SK-N-SH treated with all-trans-retinoic acid at 6 μM for 48 hours (cell line): ENCODE measurements around the gene MCTP2.

ENCODE experiments used
- ATAC-seq: fragments of 200-7000 bp; cut with Tn5 transposase; 3 replicates; pipeline ENCODE4 v1.9.1; 2020; ENCODE audit warnings: mild to moderate bottlenecking, moderate library complexity
- CSDC2 ChIP-seq: fragments of 250-450 bp; sonication (Bioruptor Pico); IDR thresholded peaks from 2 replicates; pipeline ENCODE4 v1.5.0; 2020; ENCODE audit warnings: mild to moderate bottlenecking, moderate library complexity
- ESRRG ChIP-seq: fragments of 250-450 bp; sonication (Bioruptor Pico); IDR thresholded peaks from 2 replicates; pipeline ENCODE4 v1.6.1; 2021; ENCODE audit warnings: mild to moderate bottlenecking
- ISL1 ChIP-seq: fragments of 250-450 bp; sonication (Bioruptor Pico); IDR thresholded peaks from 2 replicates; pipeline ENCODE4 v2.1.2; 2022; ENCODE audit warnings: mild to moderate bottlenecking, moderate library complexity
- OSR1 ChIP-seq: fragments of 250-450 bp; sonication (Bioruptor Pico); IDR thresholded peaks from 2 replicates; pipeline ENCODE4 v1.8.0; 2022; ENCODE audit warnings: moderate library complexity, mild to moderate bottlenecking, inconsistent platforms
- PPARA ChIP-seq: fragments of 250-450 bp; sonication (Bioruptor Pico); IDR thresholded peaks from 2 replicates; pipeline ENCODE4 v1.5.0; 2020; ENCODE audit warnings: mild to moderate bottlenecking, borderline replicate concordance
- RARB ChIP-seq: fragments of 250-450 bp; sonication (Bioruptor Pico); IDR thresholded peaks from 2 replicates; pipeline ENCODE4 v1.8.0; 2021; ENCODE audit warnings: mild to moderate bottlenecking, moderate library complexity
- SNAI2 ChIP-seq: fragments of 250-450 bp; sonication (Bioruptor Pico); IDR thresholded peaks from 2 replicates; pipeline ENCODE4 v1.5.0; 2020; ENCODE audit warnings: mild to moderate bottlenecking, moderate library complexity
- TCF4 ChIP-seq: fragments of 250-450 bp; sonication (Bioruptor Pico); IDR thresholded peaks from 2 replicates; pipeline ENCODE4 v1.8.0; 2021; ENCODE audit warnings: mild to moderate bottlenecking, moderate library complexity, borderline replicate concordance
- ZFP3 ChIP-seq: fragments of 250-450 bp; sonication (Bioruptor Pico); IDR thresholded peaks from 2 replicates; pipeline ENCODE4 v1.5.0; 2020; ENCODE audit warnings: mild to moderate bottlenecking, moderate library complexity
- ZFP30 ChIP-seq: fragments of 450-650 bp; formaldehyde crosslinking; IDR thresholded peaks from 2 replicates; pipeline ENCODE4 v1.5.0; 2022; ENCODE audit warnings: mild to moderate bottlenecking, moderate library complexity
- ZNF565 ChIP-seq: fragments of 450-650 bp; formaldehyde crosslinking; conservative IDR thresholded peaks from 2 replicates; pipeline ENCODE4 v1.5.0; 2020; ENCODE audit warnings: low read depth, mild to moderate bottlenecking, moderate library complexity
- ZNF70 ChIP-seq: fragments of 450-650 bp; formaldehyde crosslinking; IDR thresholded peaks from 2 replicates; pipeline ENCODE4 v1.5.0; 2020; ENCODE audit warnings: mild to moderate bottlenecking, moderate library complexity
- ZNF8 ChIP-seq: fragments of 450-650 bp; formaldehyde crosslinking; IDR thresholded peaks from 2 replicates; pipeline ENCODE4 v1.5.0; 2020; ENCODE audit warnings: mild to moderate bottlenecking, moderate library complexity
- TF ChIP-seq, protein P1 (sequence below): fragments of 250-450 bp; sonication (Bioruptor Pico); IDR thresholded peaks from 2 replicates; pipeline ENCODE4 v1.5.0; 2020; ENCODE audit warnings: mild to moderate bottlenecking, moderate library complexity
- TF ChIP-seq, protein P2 (sequence below): fragments of 250-450 bp; sonication (Bioruptor Pico); IDR thresholded peaks from 2 replicates; pipeline ENCODE4 v1.8.0; 2020; ENCODE audit warnings: mild to moderate bottlenecking, moderate library complexity, borderline replicate concordance
- TF ChIP-seq, protein P3 (sequence below): fragments of 250-450 bp; sonication (Bioruptor Pico); IDR thresholded peaks from 2 replicates; pipeline ENCODE4 v1.5.1; 2021; ENCODE audit warnings: mild to moderate bottlenecking, moderate library complexity
- TF ChIP-seq, protein P4 (sequence below): fragments of 250-450 bp; sonication (Bioruptor Pico); IDR thresholded peaks from 2 replicates; pipeline ENCODE4 v1.5.1; 2020; ENCODE audit warnings: low read depth, mild to moderate bottlenecking, moderate library complexity

Gene MCTP2

DNA sequence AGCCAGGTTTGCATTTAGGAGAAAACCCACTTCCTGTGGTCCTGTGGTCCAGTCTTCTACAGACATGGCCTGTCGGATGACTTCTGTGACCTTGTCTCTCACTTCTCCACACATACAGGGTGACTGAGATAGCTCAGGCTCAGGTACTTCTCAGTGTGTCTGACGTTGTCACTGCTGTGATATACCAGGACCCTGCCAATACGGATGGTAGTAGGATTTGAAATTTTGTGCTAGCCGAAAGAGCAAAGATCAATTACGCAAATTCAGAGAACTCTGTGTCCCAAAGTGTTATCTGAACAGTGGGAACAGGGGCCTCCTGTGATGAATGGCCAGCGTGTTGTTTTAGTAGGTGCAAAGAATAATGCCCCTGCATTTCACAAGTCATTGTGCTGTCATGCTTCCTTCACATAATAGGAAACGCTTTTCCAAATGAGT, 128.9 kb downstream of the MCTP2 start:
- ATAC-seq: no peak
- no peak for TF ChIP-seq TCF4
- TF ChIP-seq CSDC2 (CRISPR knock-in tag): no peak
- TF ChIP-seq, protein P1, sequence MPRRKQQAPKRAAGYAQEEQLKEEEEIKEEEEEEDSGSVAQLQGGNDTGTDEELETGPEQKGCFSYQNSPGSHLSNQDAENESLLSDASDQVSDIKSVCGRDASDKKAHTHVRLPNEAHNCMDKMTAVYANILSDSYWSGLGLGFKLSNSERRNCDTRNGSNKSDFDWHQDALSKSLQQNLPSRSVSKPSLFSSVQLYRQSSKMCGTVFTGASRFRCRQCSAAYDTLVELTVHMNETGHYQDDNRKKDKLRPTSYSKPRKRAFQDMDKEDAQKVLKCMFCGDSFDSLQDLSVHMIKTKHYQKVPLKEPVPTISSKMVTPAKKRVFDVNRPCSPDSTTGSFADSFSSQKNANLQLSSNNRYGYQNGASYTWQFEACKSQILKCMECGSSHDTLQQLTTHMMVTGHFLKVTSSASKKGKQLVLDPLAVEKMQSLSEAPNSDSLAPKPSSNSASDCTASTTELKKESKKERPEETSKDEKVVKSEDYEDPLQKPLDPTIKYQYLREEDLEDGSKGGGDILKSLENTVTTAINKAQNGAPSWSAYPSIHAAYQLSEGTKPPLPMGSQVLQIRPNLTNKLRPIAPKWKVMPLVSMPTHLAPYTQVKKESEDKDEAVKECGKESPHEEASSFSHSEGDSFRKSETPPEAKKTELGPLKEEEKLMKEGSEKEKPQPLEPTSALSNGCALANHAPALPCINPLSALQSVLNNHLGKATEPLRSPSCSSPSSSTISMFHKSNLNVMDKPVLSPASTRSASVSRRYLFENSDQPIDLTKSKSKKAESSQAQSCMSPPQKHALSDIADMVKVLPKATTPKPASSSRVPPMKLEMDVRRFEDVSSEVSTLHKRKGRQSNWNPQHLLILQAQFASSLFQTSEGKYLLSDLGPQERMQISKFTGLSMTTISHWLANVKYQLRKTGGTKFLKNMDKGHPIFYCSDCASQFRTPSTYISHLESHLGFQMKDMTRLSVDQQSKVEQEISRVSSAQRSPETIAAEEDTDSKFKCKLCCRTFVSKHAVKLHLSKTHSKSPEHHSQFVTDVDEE (CRISPR knock-in tag): no peak
- TF ChIP-seq OSR1 (CRISPR knock-in tag): no peak
- no peak for TF ChIP-seq ZNF8 (CRISPR knock-in tag)
- TF ChIP-seq ZFP30 (CRISPR knock-in tag): no peak
- TF ChIP-seq, protein P2, sequence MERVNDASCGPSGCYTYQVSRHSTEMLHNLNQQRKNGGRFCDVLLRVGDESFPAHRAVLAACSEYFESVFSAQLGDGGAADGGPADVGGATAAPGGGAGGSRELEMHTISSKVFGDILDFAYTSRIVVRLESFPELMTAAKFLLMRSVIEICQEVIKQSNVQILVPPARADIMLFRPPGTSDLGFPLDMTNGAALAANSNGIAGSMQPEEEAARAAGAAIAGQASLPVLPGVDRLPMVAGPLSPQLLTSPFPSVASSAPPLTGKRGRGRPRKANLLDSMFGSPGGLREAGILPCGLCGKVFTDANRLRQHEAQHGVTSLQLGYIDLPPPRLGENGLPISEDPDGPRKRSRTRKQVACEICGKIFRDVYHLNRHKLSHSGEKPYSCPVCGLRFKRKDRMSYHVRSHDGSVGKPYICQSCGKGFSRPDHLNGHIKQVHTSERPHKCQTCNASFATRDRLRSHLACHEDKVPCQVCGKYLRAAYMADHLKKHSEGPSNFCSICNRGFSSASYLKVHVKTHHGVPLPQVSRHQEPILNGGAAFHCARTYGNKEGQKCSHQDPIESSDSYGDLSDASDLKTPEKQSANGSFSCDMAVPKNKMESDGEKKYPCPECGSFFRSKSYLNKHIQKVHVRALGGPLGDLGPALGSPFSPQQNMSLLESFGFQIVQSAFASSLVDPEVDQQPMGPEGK: no peak
- TF ChIP-seq, protein P3, sequence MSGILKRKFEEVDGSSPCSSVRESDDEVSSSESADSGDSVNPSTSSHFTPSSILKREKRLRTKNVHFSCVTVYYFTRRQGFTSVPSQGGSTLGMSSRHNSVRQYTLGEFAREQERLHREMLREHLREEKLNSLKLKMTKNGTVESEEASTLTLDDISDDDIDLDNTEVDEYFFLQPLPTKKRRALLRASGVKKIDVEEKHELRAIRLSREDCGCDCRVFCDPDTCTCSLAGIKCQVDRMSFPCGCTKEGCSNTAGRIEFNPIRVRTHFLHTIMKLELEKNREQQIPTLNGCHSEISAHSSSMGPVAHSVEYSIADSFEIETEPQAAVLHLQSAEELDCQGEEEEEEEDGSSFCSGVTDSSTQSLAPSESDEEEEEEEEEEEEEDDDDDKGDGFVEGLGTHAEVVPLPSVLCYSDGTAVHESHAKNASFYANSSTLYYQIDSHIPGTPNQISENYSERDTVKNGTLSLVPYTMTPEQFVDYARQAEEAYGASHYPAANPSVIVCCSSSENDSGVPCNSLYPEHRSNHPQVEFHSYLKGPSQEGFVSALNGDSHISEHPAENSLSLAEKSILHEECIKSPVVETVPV (CRISPR knock-in tag): no peak
- no peak for TF ChIP-seq SNAI2 (CRISPR knock-in tag)
- TF ChIP-seq, protein P4, sequence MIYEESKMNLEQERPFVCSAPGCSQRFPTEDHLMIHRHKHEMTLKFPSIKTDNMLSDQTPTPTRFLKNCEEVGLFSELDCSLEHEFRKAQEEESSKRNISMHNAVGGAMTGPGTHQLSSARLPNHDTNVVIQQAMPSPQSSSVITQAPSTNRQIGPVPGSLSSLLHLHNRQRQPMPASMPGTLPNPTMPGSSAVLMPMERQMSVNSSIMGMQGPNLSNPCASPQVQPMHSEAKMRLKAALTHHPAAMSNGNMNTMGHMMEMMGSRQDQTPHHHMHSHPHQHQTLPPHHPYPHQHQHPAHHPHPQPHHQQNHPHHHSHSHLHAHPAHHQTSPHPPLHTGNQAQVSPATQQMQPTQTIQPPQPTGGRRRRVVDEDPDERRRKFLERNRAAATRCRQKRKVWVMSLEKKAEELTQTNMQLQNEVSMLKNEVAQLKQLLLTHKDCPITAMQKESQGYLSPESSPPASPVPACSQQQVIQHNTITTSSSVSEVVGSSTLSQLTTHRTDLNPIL (CRISPR knock-in tag): no peak
- no peak for TF ChIP-seq PPARA
- no peak for TF ChIP-seq ZNF70 (CRISPR knock-in tag)

DNA sequence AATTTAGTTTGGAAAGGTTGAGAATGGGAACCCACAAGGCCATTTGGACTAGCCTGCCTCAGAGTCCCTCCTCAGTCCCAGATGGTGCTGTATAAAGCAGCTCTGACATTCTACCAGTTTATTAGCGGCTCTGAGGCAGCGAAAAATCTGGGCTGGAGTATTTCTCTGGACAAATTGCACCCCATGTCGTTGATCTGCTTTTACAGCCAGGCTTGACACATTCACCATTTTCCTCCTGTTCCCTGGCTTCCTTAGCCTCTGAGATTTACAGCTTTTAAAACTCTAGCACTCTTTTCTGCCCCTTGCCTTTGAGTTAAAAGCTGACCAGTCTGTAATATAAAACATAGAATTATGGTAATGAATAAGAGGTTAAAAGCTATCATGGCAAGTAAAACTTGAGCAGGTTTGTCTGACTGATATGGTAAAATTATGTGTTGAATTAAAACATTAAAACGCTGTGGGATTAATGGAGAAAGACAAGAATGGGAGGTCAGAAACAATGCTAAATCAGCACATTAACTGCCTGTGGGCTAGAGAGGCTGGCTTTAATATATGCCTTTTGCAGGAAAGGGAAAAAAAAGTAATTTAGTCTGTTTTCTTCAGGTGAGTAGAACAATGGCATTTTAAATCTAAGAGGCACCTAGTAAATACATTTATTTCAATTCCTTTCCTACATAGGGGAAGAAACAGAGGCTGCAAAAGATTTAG, 131.2 kb downstream of the MCTP2 start:
- TF ChIP-seq, protein P4 (CRISPR knock-in tag): no peak
- no peak for TF ChIP-seq ZNF70 (CRISPR knock-in tag)
- TF ChIP-seq ZFP30 (CRISPR knock-in tag): no peak
- TF ChIP-seq OSR1 (CRISPR knock-in tag): no peak
- TF ChIP-seq, protein P1 (CRISPR knock-in tag): no peak
- no peak for TF ChIP-seq ZFP3 (CRISPR knock-in tag)
- no peak for TF ChIP-seq ESRRG (CRISPR knock-in tag)
- no peak for TF ChIP-seq ISL1 (CRISPR knock-in tag)
- TF ChIP-seq CSDC2 (CRISPR knock-in tag): no peak
- TF ChIP-seq TCF4: no peak
- no peak for TF ChIP-seq ZNF565 (CRISPR knock-in tag)
- TF ChIP-seq, protein P2: no peak
- TF ChIP-seq RARB: no peak
- ATAC-seq: no peak
